ENCODE measurements around the gene PITRM1.

PITRM1 gene

GRCh38 chr10:3215153-3215775 is 42.7 kb upstream of the PITRM1 start:
- TF ChIP-seq NFIC (IDR thresholded peaks at IDR 0.05): no peak
- TF ChIP-seq FOXM1 (IDR thresholded peaks at IDR 0.05; ENCODE audit: borderline replicate concordance, low read depth): no peak
- TF ChIP-seq EP300 (IDR thresholded peaks at IDR 0.05; ENCODE audit: borderline replicate concordance): no peak
- TF ChIP-seq CREB1 (IDR thresholded peaks at IDR 0.05; ENCODE audit: low read depth): no peak
- TF ChIP-seq TAF1 (IDR thresholded peaks at IDR 0.05; ENCODE audit: low read depth): no peak
- no peak for TF ChIP-seq YY1 (IDR thresholded peaks at IDR 0.05; ENCODE audit: low read depth)
- TF ChIP-seq RAD21 (IDR thresholded peaks at IDR 0.05; ENCODE audit: low read depth): no peak
- no peak for TF ChIP-seq TCF12 (IDR thresholded peaks at IDR 0.05; ENCODE audit: low read depth)
- no peak for TF ChIP-seq TEAD4 (IDR thresholded peaks at IDR 0.05)
- TF ChIP-seq USF1 (IDR thresholded peaks at IDR 0.05): no peak
- TF ChIP-seq REST (IDR thresholded peaks at IDR 0.05; ENCODE audit: low read depth): no peak
- TF ChIP-seq EGR1 (IDR thresholded peaks at IDR 0.05): no peak
- no peak for TF ChIP-seq ZBTB7A (IDR thresholded peaks at IDR 0.05; ENCODE audit: low read depth)
- no peak for TF ChIP-seq CEBPB (IDR thresholded peaks at IDR 0.05)

- TF ChIP-seq CEBPB (IDR thresholded peaks at IDR 0.05): no peak
- no peak for TF ChIP-seq EP300 (IDR thresholded peaks at IDR 0.05; ENCODE audit: borderline replicate concordance)
- no peak for TF ChIP-seq TAF1 (IDR thresholded peaks at IDR 0.05; ENCODE audit: low read depth)
- no peak for TF ChIP-seq TEAD4 (IDR thresholded peaks at IDR 0.05)
- no peak for TF ChIP-seq TCF12 (IDR thresholded peaks at IDR 0.05; ENCODE audit: low read depth)
- TF ChIP-seq FOXM1 (IDR thresholded peaks at IDR 0.05; ENCODE audit: borderline replicate concordance, low read depth): no peak
- no peak for TF ChIP-seq REST (IDR thresholded peaks at IDR 0.05; ENCODE audit: low read depth)
- no peak for TF ChIP-seq YY1 (IDR thresholded peaks at IDR 0.05; ENCODE audit: low read depth)
- no peak for TF ChIP-seq CREB1 (IDR thresholded peaks at IDR 0.05; ENCODE audit: low read depth)
Measured at GRCh38 chr10:3213758-3214515, 41.4 kb upstream of the PITRM1 start.

GRCh38 chr10:3213208-3213607 is 40.6 kb upstream of the PITRM1 start:
- TF ChIP-seq MAX (IDR thresholded peaks at IDR 0.05) (no peak), EGR1 (IDR thresholded peaks at IDR 0.05) (no peak), CREB1 (IDR thresholded peaks at IDR 0.05; ENCODE audit: low read depth) (no peak), USF1 (IDR thresholded peaks at IDR 0.05) (no peak)

GRCh38 chr10:3210251-3210877 is 37.8 kb upstream of the PITRM1 start:
- TF ChIP-seq EGR1 (IDR thresholded peaks at IDR 0.05): no peak
- TF ChIP-seq YY1 (IDR thresholded peaks at IDR 0.05; ENCODE audit: low read depth): no peak
- no peak for TF ChIP-seq CEBPB (IDR thresholded peaks at IDR 0.05)
- no peak for TF ChIP-seq REST (IDR thresholded peaks at IDR 0.05; ENCODE audit: low read depth)
- TF ChIP-seq USF1 (IDR thresholded peaks at IDR 0.05): no peak
- no peak for TF ChIP-seq CREB1 (IDR thresholded peaks at IDR 0.05; ENCODE audit: low read depth)
- no peak for TF ChIP-seq EP300 (IDR thresholded peaks at IDR 0.05; ENCODE audit: borderline replicate concordance)
- TF ChIP-seq NFIC (IDR thresholded peaks at IDR 0.05): no peak
- no peak for TF ChIP-seq ZBTB7A (IDR thresholded peaks at IDR 0.05; ENCODE audit: low read depth)
- TF ChIP-seq TAF1 (IDR thresholded peaks at IDR 0.05; ENCODE audit: low read depth): no peak
- no peak for TF ChIP-seq FOXM1 (IDR thresholded peaks at IDR 0.05; ENCODE audit: borderline replicate concordance, low read depth)
- no peak for TF ChIP-seq MAX (IDR thresholded peaks at IDR 0.05)

All from Ishikawa (cell line).